SK-N-MC (cell line): ENCODE measurements around the gene UPK1A.

Experiments
- EZH2 ChIP-seq: fragments of 200-600 bp; sonication (generic); IDR thresholded peaks from one replicate; pipeline ENCODE4 v1.6.1; 2017; ENCODE audit warnings: antibody characterized with exemption
- FOXP2 ChIP-seq: optimal IDR thresholded peaks from 2 replicates; pipeline ENCODE3; 2011; ENCODE audit warnings: mild to moderate bottlenecking, moderate library complexity; ENCODE audit not compliant: insufficient read depth; ENCODE audit errors: extremely low read length, control extremely low read depth
- POLR2AphosphoS5 ChIP-seq: IDR thresholded peaks from 2 replicates; pipeline ENCODE4 v1.6.1; 2012; ENCODE audit warnings: mild to moderate bottlenecking, low read depth, low read length, borderline replicate concordance

DNA sequence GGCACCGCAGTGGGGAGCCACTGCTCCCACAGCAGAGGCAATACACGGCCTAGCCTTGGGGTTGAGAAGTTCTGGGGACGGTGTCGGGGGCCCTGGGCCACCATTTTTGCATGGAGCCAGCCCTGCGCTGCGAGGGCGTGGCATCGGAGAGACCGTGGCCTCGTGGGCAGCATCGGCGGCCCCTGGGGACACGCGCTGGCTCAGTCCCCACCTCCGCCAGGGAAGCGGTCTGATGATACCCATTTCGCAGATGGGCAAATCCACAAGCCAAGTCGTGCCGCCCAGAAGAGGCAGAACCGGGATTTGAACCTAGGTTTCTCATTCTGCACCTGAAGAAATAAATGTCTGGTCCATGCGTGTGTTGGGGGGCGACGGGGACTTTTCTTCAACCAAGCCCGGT lies 1.2 kb upstream of the UPK1A start:
- no peak for TF ChIP-seq POLR2AphosphoS5
- no peak for TF ChIP-seq EZH2
- no peak for TF ChIP-seq FOXP2
